Posterior cingulate gyrus (tissue), 11 donors: ENCODE measurements around the gene LMTK2.
"Not testable (repeated sequence)": the region's sequence is repeated elsewhere in the genome, so short reads cannot be mapped to it uniquely, and the experiment has no call there.

Experiments
- DNase-seq, 10 donors: peaks; one replicate each; pipeline versions ENCODE4 v3.0.0 to v3.0.0-alpha.2; 2020 to 2021; ENCODE audit warnings: mixed read lengths in 3 of 10
- intact Hi-C: fragments of 100-400 bp; cut with DNase I; formaldehyde crosslinking; loops from one replicate; pipeline ENCODE4 v1.15.1; 2023

The LMTK2 gene

DNA sequence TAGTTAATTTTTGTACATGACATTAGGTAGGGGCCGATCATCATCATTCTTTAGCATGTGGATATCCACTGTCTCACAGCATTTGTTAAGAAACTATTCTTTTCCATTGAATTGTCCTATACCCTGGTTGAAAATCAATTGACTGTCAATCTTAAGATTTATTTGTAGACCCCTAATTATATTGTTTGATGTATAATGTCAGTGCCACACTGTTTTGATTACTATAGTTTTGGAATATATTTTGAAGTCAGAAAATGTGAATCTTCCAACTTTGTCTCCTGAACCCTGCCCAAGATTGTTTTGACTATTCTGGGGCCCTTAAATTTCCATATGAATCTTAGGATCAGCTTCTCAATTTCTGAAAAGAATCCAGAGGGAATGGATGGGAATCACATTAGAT is 6.6 kb upstream of the LMTK2 start:
- DNase-seq: no peak
- intact Hi-C loops: no loop called here

DNA sequence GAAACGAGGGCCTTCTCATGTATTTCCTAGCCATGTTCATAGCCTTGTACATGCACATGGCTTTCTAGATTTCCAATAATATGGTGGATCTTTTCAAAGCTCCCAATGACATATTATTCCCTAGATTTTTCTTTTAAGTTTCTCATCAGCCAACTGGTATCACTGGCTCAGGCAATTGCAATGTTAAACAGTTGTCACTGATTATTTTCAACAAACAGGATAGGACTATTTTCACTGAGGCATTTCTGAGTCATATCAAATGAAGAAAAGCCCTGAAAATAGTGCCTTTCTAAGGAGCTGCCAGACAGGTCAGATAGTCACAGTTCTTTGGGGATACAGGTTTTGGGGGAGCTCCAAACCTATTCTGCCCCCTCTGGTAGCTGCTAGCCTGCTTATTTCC is 4.5 kb upstream of the LMTK2 start:
- intact Hi-C loops: no loop called here
- DNase-seq: no peak

DNA sequence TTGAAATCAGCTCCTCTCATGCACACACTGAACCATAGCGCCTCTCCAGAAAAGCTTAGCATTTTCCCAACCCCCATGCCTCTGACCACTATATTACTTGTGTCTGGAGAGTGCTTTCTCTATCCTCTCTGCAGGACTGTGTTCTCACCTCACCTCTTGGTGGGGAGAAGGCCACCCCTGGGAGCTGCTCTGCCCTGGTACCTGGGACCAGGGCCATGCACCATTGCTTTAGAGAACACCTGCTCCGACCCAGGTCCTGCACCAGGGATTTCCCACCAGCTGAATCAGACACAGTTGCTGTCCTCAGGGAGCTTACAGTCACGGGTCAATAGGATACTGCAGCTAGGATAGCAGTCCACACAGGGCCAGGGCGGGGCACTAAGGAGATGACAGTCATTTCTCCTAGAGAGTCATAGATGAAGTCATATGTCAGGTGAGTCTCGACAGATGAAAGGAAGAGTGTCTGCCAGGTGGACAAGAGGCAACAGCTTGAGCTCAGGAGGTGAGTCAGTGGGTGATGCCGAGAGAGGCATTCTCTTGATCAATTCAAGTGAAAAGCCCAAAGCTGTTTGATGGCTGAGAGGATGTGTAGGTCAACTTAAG is 619 bp upstream of the LMTK2 start:
- intact Hi-C loops: loop anchor here (1.0 to 5.0 kb wide), 2 partner anchors 60 to 84 kb away; no protein-coding TSS in a partner anchor
- no peak for DNase-seq

DNA sequence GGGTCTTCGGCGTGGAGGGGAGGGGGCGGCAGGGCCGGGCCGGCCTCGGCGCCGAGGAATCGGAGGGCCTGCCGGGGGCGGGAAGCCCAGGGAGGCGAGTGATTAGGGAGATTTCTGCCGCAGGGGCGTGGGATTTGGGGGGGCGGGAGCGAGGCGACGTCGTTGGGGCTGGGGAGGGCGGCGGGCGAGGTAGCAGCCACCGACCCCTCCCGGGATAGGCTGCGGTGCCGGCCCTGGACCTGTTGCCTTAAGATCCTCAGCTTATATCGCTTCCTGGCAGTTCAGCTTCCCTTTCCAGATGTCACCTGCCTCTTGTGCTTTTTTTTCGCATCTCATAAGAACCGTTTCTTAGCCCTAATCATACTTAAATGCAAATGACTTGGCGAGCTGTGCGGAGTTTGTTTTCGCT is 655 bp downstream of the LMTK2 start:
- intact Hi-C loops: loop anchor here (5.0 kb wide), 1 partner anchor 85 kb away; no protein-coding TSS in a partner anchor
- no peak for DNase-seq

DNA sequence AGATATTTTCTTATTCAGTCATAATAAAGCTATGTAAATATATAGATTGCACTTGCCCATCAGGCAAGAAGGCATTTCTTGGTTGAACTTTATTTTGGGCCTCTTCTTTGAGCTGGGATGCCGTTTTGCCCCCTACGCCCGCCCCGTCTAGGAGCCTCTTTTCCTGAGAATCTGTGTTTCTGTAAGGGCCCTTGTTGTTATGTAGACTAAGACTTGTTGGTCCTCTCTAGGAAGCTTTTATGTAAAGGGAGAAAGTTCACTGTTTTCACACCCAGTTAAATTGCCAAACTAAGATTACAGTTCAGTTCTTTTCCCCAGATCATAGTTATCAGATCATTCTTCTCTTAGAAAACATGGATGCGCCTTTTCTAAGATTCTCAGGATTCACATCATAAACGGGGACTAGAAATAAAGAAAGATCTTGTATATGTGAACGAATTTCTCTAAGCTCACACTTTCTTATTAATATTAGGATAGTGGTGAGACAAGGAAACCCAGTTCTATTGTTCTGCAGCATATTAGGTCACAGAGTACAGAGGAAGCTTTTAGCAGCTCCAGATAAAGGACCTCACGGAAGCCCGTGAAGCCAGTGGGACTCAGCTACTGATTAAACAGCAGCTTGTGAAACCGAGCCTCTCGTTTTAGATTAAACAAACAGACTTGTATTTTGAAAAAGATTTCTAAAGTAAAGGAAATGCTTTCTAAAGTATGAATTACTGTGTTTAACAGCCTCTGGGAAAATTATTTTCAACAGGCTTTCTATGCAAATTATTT is 3.8 kb downstream of the LMTK2 start:
- peak in 1 of 10 donors; percentile 24 for DNase-seq
- intact Hi-C loops: no loop called here

DNA sequence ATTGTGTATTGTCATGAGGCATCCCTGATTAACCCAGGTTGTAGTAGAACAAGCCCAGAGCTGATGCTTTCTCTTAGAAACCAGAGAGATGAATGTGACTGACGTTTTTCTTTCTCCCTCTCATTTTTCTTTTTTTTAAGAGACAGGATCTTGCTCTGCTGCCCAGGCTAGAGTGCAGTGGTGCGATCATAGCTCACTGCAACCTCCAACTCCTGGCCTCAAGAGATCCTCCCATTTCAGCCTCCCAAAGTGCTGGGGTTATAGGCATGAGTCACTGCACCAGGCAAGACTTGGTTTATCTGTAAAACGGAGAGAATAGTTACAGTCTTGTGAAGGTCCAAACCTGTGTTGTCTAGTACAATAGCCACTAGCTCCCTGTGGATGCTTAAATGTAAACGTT is 5.4 kb downstream of the LMTK2 start:
- intact Hi-C loops: no loop called here
- no peak for DNase-seq

DNA sequence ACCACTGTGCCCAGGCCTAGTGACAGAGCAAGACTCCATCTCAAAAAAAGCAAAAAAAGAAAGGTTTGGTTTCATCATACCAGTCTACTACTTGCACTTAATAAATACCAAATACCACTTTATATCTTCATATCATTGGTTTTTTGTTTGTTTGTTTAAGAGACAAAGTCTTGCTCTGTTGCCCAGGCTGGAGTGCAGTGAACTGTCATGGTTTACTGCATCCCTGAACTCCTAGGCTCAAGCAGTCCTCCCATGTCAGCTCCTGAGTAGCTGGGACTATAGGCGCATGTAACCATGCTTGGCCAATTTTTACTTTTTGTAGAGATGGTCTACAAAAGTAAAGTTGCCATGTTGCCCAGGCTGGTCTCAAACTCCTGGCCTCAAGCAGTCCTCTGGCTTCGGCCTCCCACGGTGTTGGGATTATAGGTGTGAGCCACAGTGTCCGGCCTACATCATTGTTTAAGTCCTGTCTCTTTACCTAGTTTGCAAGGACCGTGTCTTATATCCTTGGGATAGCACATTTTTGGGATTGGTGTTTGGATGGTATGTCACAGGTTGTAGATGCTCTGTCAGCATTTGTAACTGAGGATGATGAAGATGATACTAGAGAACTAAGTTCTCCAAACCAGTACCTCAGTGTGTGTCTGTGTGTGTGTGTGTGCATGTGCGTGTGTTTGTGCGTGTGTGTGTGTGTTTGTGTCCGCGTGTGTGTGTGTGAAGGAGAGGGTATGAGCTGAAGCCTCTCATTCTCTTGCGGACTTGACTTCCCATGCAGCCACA is 9.3 kb downstream of the LMTK2 start:
- DNase-seq: no peak
- intact Hi-C loops: no loop called here

DNA sequence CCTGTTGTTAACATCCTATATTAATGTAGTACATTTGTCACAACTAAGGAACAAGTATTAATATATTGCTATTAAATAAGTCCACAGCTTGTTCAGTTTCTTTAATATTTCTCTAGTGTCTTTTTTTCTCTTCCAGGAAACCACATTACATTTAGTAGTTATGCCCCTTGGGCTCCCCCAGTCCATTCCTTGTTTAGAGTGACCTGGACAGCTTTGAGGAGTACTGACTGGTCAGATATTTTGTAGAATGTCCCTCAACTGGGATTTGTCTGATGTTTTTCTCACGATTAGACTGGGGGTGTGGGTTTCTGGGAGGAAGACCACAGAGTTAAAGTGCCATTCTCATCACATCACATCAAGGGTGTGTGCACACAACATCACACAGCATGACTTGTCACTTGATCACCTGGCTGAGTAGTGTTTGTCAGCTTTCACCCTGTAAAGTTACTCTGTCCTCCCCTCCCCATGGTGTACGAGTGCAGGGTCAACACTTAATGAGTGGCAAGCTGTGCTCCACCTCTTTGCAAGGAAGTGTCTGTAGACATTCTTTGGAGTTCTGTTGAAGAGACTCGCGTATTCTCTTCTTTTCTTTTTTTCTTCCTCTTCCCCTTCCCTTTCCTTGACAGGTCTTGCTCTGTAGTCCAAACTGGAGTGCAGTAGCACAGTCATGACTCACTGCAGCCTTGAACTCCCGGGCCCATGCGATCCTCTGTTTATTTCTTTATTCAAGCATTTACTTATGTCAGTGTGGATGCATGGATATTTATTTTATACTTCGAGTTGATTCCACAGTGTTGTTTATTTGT is 10.2 kb downstream of the LMTK2 start:
- intact Hi-C loops: no loop called here
- DNase-seq: no peak

DNA sequence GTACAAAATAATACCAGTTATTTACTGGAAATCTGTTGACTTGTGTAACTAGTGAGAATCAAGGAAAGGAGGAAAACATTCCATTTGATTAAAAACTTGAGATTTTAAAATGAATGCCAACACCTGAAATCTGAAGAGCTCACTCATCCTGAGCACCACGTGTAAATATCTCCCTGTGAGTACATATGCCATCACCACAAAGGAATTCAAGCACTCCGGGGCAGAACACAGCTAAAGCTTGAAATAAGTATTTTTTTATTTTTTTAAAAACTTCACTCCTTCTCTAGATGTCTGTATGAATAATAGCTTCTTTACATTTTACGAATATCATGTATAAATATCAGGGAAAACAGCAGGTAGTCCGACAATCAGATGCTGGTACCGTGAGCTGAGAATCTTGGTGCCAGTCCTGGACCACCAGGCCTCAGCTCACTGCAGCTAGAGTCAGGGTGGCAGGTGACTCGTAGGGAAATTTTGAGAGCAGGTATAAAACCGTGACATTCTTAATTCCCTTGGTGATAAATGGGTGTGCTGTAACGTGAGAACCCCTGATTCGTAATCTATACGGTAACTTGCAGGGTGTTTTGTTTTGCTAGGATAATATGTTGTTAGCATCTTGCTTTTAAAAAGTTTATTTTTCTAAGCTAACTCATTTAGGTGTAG is 12.7 kb downstream of the LMTK2 start:
- intact Hi-C loops: no loop called here

DNA sequence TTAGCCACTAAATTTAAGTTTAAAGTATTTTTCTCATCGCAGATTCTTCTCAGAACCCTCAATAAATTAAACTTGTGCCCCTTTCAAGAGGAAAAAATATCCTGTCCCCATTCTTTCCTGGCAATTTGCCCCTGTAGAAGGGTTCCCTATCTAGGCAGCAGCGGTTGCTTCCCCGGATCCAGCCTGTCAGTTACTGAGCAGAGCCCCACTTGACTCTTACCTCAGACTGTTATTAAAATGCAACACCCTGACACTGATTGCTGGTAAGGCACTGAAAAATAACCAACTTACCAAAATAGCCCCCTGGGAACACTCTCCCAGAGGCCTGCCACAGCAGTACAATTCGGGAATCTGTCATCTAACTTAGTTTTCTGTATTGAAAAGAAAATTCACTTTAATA is 13.9 kb downstream of the LMTK2 start:
- no peak for DNase-seq
- intact Hi-C loops: no loop called here

More for the DNA sequence above, 12.7 kb downstream of the LMTK2 start:
- no peak for DNase-seq

DNA sequence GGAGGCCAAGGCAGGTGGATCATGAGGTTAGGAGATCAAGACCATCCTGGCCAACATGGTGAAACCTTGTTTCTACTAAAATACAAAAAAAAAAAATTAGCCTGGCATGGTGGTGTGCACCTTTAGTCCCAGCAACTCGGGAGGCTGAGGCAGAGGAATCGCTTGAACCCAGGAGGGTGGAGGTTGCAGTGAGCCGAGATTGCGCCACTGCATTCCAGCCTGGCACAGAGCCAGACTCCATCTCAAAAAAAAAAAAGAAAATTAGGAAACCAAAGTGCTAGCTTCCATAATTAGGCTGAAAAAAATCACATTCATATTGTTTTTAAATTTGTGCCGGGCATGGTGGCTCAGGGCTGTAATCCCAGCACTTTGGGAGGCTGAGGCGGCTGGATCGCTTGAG is 14.7 kb downstream of the LMTK2 start:
- intact Hi-C loops, DNase-seq: not testable (repeated sequence)

DNA sequence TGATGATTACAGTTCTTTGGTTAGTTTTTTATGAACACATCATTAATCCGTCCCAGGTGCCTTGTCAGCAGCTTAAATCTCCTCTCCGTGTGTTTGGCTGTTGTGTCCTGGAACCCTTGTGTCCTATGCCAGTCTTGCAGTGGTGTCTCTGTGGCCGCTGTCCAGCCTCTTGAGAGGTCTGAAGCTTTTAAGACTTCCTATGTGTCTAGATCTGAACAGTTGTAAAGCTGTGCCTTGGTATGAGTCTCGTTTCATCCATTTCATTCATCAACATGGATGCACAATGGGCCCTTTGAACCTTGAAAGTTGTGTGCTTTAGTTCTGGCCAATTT is 16.7 kb downstream of the LMTK2 start:
- DNase-seq: no peak
- intact Hi-C loops: no loop called here

DNA sequence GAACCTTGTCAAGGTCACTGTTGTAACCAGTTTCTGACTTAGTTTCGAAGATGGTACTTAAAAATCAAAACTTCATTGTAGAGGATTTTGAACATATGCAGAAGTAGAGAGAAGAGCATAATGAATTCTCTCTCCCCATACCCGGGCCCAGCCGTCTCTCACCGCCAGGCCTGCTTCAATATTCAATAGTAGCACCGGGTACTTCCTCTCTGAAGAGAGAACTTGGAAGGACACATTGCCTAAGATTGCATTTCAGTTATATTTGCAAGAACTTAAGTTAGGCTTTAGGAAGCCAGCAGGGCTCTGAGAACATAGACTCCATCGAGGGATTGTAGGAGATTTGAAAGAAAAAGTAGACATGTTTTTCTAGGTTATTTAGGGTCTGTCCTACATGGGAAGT is 19.1 kb downstream of the LMTK2 start:
- DNase-seq: no peak
- intact Hi-C loops: no loop called here

DNA sequence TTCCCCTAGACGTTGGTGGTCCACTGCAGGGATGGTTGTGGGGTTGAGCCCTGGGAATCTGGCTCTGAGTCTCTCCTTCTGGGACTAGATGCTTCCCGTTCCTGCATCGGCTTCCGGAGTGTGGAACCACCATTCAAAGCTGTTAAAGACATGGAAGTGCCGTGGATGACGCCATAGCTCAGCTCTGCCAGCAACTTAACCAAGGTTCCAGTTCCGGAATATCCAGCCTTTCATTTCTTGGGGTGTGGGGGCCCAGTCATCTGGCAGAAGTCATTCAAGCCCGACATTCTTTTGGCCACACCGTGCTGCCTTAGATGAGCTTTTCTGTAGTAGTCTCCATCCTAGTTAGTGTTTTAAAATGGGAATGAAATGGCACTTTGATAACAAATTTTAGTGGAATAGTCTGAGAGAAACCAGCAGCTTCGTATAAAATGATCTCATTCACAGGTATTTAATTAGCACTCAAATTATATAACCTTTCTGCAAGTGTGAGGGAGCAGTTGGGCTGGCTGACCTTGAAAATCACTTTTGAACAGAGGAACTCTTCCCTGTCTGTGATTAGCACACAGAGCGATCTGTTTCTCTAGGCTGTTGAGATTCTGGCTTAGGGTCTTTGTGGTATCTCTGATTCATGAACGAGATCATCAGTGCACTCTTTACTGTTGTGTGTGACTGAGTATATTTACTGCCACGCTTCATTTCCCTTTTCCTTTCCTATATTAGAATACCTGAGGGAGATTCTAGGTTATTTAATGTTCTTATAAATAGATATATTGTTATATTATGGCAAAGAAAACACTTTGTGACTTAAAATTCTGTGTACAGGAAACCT is 19.9 kb downstream of the LMTK2 start:
- DNase-seq: no peak
- intact Hi-C loops: no loop called here

DNA sequence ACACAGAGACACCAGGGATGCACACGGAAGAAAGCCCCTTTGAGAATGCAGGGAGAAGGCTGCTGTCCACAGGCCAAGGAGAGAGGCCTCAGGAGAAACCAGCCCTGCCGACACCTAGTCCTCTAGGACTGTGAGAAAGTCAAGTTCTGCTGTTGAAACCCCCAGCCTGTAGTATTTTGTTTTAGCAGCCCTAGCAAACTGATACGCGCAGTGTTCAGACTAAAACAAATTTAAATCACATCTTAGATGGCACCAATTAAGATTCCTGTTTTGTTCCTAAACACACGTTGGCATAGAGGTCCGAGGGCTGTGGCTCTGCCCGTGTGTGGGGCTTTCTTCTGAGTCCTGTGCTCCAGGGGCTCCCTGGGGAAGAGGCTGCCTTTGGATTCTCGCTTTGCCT is 21.7 kb downstream of the LMTK2 start:
- no peak for DNase-seq
- intact Hi-C loops: no loop called here

DNA sequence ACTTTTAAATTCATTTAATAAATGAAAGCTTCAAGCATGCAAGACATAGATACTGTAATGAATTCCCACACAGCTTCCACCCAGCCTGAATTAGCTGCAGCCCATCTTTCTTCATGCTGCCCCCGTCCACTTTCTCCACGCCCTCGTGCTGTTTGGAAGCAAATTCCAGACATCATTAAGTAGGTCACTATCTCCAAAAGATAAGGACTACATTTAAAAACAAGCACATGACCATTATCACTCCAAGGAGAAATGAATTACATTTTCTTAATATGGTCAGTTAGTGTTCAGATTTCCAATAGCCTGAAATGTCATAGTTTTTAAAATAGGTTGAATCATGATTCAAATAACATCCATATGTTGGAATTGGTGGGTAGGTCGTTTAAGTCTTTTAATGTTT is 24.3 kb downstream of the LMTK2 start:
- intact Hi-C loops: no loop called here
- no peak for DNase-seq

DNA sequence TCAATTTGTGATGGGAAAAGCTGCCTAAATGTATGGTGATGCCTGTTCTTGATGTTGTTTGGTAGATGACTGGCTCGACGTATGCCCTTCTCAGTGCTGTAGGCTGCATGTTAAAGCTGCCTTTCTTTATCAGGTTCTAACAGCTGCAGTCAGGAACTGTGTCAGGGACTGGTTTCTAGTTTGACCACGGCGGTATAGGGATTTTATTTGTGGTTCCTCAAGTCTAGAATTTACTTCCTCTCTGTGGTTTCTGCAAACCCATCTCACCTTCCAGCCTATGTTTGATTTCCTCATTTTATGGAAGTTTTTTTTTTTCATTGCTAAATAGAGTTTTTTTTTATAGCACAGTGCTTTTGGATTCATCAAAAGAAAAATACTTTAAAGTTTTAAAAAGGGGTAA is 26.5 kb downstream of the LMTK2 start:
- intact Hi-C loops: no loop called here
- no peak for DNase-seq

DNA sequence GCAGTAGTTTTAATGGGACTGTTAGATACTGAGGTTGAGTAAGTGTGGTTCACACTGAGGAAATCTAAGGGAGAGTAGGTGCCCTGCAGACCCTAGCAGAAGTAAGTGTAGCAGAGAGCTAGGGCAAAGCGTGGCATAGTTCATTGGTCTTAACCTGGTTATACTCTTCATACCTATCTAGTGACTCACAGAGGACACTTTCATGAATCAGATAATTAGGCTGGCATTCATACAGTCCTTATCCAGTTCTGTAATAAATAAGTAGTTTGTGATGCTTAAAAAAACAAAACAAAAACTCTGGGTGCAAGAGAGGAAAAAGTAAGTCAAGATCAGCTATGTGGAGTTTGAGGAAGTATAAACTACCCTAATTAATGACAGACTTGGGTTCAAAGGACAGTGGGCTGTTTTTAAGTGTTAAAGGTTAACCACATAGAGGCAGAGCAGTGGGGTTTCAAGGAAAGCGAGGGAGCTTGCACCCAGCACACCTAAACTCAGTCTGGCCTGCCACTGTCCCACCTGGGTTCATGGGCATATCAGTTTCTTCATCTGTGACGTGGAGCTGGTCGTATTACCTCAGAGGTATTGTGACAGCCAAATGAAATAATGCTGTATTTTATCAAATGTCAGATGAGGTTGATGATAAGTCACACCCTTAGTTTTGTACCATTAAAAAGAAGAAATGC is 27.1 kb downstream of the LMTK2 start:
- intact Hi-C loops: no loop called here

More for the DNA sequence above, 27.1 kb downstream of the LMTK2 start:
- DNase-seq: no peak
